TTC549 (cell line): ENCODE results near the gene ACTMAP.

Source experiments
- FAIRE-seq: peaks from 2 replicates; lab custom pipeline; 2012; peaks lifted over from hg19 to GRCh38; lab: Jason Lieb, UNC

ACTMAP gene

GRCh38 chr19:40717880-40718773 is 32.1 kb downstream of the ACTMAP start:
- no peak for FAIRE-seq

- FAIRE-seq, result no peak
Observed at GRCh38 chr19:40717325-40717879, 32.9 kb downstream of the ACTMAP start.

- peak; percentile 49 for FAIRE-seq
Observed at GRCh38 chr19:40716482-40717324, 33.6 kb downstream of the ACTMAP start, which contains the start of the genes COQ8B and ITPKC. Gene COQ8B, minus strand, starts transcription at chr19:40716886. Its CDS starts 2,254 bp downstream, at chr19:40714632. Gene ITPKC, plus strand, starts transcription at chr19:40717112. Its CDS starts 24 bp downstream, at chr19:40717136.

GRCh38 chr19:40716031-40716481 is 34.2 kb downstream of the ACTMAP start:
- FAIRE-seq, result no peak

- FAIRE-seq, result no peak
Observed at GRCh38 chr19:40714441-40715299, 35.6 kb downstream of the ACTMAP start.

GRCh38 chr19:40713939-40714338 is 36.3 kb downstream of the ACTMAP start:
- no peak for FAIRE-seq

GRCh38 chr19:40709817-40710216 is 40.5 kb downstream of the ACTMAP start:
- no peak for FAIRE-seq

GRCh38 chr19:40707615-40708014 is 42.7 kb downstream of the ACTMAP start:
- FAIRE-seq, result no peak

- no peak for FAIRE-seq
Observed at GRCh38 chr19:40705950-40706619, 44.2 kb downstream of the ACTMAP start.

- FAIRE-seq, result no peak
Observed at GRCh38 chr19:40705362-40705651, 45.0 kb downstream of the ACTMAP start.

- no peak for FAIRE-seq
Observed at GRCh38 chr19:40704491-40705361, 45.6 kb downstream of the ACTMAP start.

- no peak for FAIRE-seq
Observed at GRCh38 chr19:40703029-40703755, 47.1 kb downstream of the ACTMAP start.

- FAIRE-seq, result no peak
Observed at GRCh38 chr19:40702337-40703012, 47.8 kb downstream of the ACTMAP start.

- no peak for FAIRE-seq
Observed at GRCh38 chr19:40701758-40702157, 48.5 kb downstream of the ACTMAP start.

- no peak for FAIRE-seq
Observed at GRCh38 chr19:40700083-40700482, 50.2 kb downstream of the ACTMAP start.

- FAIRE-seq, result no peak
Observed at GRCh38 chr19:40697007-40697406, 53.3 kb downstream of the ACTMAP start.

GRCh38 chr19:40695881-40696280 is 54.4 kb downstream of the ACTMAP start:
- no peak for FAIRE-seq

GRCh38 chr19:40693896-40694295 is 56.4 kb downstream of the ACTMAP start:
- no peak for FAIRE-seq
